GM12891 (cell line): ENCODE data around the gene TBRG4.

ENCODE experiments used
- POLR2A ChIP-seq: IDR thresholded peaks from 2 replicates; pipeline ENCODE4 v1.6.1; 2011; ENCODE audit warnings: low read depth, low read length, control low read depth
- POLR2AphosphoS5 ChIP-seq: IDR thresholded peaks from 2 replicates; pipeline ENCODE4 v1.6.1; 2011; ENCODE audit warnings: low read depth, low read length, control low read depth
- SPI1 ChIP-seq: IDR thresholded peaks from 2 replicates; pipeline ENCODE4 v1.6.1; 2011; ENCODE audit warnings: low read depth, low read length, control low read depth

GRCh38 chr7:45155941-45156340 is 44.4 kb upstream of the TBRG4 start:
- TF ChIP-seq POLR2AphosphoS5 = no peak
- TF ChIP-seq POLR2A = no peak
- TF ChIP-seq SPI1 = no peak
